NCI-H1417 treated with DMSO at 0.1 percent for 48 hours (cell line): ENCODE results near the gene LASP1NB.
A peak's percentile ranks its signal among the peaks of the same experiment; 100 is the strongest.
"Not testable (repeated sequence)": the region's sequence is repeated elsewhere in the genome, so short reads cannot be mapped to it uniquely, and the experiment has no call there.

ENCODE experiments used
- DNase-seq: peaks from one replicate; lab custom pipeline; 2025; lab: John Stamatoyannopoulos, UW

LASP1NB gene

GRCh38 chr17:38918129-38918913 is 7.1 kb upstream of the LASP1NB start:
- no peak for DNase-seq

GRCh38 chr17:38918916-38919315 is 6.5 kb upstream of the LASP1NB start:
- no peak for DNase-seq

GRCh38 chr17:38919316-38920078 is 5.9 kb upstream of the LASP1NB start:
- DNase-seq = no peak

GRCh38 chr17:38920374-38921291 is 4.8 kb upstream of the LASP1NB start:
- no peak for DNase-seq

- DNase-seq = no peak
These were observed 3.5 kb upstream of the LASP1NB start for GRCh38 chr17:38921756-38922411.

GRCh38 chr17:38922538-38923297 is 2.7 kb upstream of the LASP1NB start:
- DNase-seq = no peak

GRCh38 chr17:38926293-38927070 is 1.1 kb downstream of the LASP1NB start:
- DNase-seq = no peak

GRCh38 chr17:38930782-38931181 is 5.4 kb downstream of the LASP1NB start:
- not testable (repeated sequence) for DNase-seq

GRCh38 chr17:38933962-38934361 is 8.5 kb downstream of the LASP1NB start:
- not testable (repeated sequence) for DNase-seq

GRCh38 chr17:38939987-38940386 is 14.6 kb downstream of the LASP1NB start:
- DNase-seq = no peak

- no peak for DNase-seq
These were observed 15.0 kb downstream of the LASP1NB start for GRCh38 chr17:38940404-38940803.

GRCh38 chr17:38942696-38943334 is 17.4 kb downstream of the LASP1NB start:
- DNase-seq = peak; percentile 47

- DNase-seq = no peak
These were observed 18.2 kb downstream of the LASP1NB start for GRCh38 chr17:38943607-38944006.

GRCh38 chr17:38947189-38947588 is 21.8 kb downstream of the LASP1NB start:
- DNase-seq = no peak

- DNase-seq = not testable (repeated sequence)
These were observed 28.4 kb downstream of the LASP1NB start for GRCh38 chr17:38953800-38954199.

GRCh38 chr17:38958326-38958725 is 32.9 kb downstream of the LASP1NB start:
- DNase-seq = no peak

GRCh38 chr17:38958756-38959155 is 33.3 kb downstream of the LASP1NB start:
- no peak for DNase-seq

- no peak for DNase-seq
These were observed 34.1 kb downstream of the LASP1NB start for GRCh38 chr17:38959508-38959907.

GRCh38 chr17:38960402-38960801 is 35.0 kb downstream of the LASP1NB start:
- DNase-seq = no peak

- DNase-seq = no peak
These were observed 36.0 kb downstream of the LASP1NB start for GRCh38 chr17:38961413-38961812.
